PC-9 (cell line): ENCODE data around the gene SELENOT.

Experiments used
- EZH2 ChIP-seq: fragments of 200-600 bp; sonication (generic); IDR thresholded peaks from 2 replicates; pipeline ENCODE4 v1.8.0; 2017; ENCODE audit warnings: antibody characterized with exemption, low read depth
- TF ChIP-seq, protein P1 (sequence below): fragments of 200-600 bp; sonication (generic); conservative IDR thresholded peaks from 2 replicates; pipeline ENCODE4 v1.6.1; 2017; ENCODE audit warnings: mixed run types, antibody characterized with exemption, mild to moderate bottlenecking, moderate library complexity

DNA sequence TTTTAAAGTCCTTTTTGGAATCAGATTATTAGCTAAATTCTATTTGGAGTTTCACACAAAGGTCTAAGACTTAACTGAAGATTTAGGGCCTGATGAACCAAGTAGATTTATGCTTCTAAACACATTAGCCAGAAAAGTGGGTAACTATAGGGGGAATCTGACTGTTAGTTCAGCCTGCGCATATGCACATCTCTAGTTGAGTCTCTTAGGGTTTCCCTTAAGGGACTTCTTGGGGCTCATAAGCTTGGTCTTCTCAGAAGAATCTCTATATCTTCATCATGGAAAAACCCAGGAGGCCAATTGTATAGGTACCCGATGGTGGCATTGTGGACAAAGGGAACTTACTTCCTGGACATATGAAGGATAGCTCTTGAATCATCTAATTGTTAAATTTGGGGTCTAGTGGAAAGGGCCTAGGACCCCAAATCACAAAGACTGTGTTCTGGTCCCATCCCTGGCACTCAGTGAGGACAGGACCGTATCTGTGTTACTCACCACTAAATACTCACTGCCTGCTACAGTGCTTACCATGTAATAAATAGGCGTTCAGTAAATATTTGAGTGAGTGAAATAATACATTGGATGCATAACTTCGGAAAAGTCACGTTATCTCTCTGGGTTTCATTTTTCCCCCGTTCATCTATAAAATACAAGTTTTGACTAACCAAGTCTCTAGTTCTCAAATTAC lies 17.0 kb downstream of the SELENOT start:
- no peak for TF ChIP-seq EZH2
- TF ChIP-seq, protein P1, sequence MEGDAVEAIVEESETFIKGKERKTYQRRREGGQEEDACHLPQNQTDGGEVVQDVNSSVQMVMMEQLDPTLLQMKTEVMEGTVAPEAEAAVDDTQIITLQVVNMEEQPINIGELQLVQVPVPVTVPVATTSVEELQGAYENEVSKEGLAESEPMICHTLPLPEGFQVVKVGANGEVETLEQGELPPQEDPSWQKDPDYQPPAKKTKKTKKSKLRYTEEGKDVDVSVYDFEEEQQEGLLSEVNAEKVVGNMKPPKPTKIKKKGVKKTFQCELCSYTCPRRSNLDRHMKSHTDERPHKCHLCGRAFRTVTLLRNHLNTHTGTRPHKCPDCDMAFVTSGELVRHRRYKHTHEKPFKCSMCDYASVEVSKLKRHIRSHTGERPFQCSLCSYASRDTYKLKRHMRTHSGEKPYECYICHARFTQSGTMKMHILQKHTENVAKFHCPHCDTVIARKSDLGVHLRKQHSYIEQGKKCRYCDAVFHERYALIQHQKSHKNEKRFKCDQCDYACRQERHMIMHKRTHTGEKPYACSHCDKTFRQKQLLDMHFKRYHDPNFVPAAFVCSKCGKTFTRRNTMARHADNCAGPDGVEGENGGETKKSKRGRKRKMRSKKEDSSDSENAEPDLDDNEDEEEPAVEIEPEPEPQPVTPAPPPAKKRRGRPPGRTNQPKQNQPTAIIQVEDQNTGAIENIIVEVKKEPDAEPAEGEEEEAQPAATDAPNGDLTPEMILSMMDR = no peak
